ENCODE measurements around the gene PHRF1. TPM values are rescaled to one million over a fixed set of nuclear protein-coding genes. Genes with fewer than 3 reads are reported as not detected.

The PHRF1 gene
- total and polyA plus RNA-seq, 9 of the 15 experiments (the other 6 are each of a cell fraction or from before 2014, with no cell fraction given): 0.07 to 37.2 (median 7.7) TPM

DNA sequence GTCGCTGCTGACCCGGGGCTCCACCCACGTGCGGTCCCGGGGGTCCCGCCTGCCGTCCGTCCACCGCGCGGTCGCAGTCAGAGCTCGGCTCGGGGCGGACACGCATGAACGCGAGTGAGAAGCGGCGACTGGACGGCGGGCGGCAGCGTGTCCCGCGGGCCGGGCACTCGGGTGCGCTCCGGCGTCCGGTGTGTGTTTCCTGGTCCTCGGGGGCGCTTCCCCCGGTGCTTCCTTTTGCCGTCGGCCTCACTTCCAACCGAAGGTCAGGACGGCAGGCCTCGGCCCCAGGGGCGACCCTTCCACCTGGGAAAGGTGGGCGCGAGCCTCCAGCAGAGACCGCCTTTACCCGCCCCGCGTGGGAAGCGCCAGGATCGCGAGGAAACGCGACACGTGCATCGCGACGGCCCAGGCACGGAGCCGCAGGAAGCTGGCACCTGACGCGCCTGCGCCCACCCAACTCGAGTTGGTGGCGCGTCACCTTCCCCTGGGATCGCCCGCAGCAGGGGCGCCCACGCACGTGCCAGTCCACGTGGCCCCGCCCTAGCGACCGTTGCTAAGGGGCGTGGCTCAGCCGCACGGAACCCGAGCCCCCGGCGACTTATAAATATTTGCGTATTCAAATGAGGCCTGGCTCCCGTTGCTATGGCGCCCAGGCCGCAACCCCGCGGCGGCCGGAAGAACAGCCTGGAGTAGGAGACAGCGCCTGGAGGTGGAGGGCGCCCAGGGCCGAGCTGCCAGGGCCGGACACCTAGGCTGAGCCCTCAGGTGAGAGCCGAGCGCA lies 39.2 kb upstream of the PHRF1 start, which contains the start of gene LRRC56 (continued):
- TF ChIP-seq, protein P1, sequence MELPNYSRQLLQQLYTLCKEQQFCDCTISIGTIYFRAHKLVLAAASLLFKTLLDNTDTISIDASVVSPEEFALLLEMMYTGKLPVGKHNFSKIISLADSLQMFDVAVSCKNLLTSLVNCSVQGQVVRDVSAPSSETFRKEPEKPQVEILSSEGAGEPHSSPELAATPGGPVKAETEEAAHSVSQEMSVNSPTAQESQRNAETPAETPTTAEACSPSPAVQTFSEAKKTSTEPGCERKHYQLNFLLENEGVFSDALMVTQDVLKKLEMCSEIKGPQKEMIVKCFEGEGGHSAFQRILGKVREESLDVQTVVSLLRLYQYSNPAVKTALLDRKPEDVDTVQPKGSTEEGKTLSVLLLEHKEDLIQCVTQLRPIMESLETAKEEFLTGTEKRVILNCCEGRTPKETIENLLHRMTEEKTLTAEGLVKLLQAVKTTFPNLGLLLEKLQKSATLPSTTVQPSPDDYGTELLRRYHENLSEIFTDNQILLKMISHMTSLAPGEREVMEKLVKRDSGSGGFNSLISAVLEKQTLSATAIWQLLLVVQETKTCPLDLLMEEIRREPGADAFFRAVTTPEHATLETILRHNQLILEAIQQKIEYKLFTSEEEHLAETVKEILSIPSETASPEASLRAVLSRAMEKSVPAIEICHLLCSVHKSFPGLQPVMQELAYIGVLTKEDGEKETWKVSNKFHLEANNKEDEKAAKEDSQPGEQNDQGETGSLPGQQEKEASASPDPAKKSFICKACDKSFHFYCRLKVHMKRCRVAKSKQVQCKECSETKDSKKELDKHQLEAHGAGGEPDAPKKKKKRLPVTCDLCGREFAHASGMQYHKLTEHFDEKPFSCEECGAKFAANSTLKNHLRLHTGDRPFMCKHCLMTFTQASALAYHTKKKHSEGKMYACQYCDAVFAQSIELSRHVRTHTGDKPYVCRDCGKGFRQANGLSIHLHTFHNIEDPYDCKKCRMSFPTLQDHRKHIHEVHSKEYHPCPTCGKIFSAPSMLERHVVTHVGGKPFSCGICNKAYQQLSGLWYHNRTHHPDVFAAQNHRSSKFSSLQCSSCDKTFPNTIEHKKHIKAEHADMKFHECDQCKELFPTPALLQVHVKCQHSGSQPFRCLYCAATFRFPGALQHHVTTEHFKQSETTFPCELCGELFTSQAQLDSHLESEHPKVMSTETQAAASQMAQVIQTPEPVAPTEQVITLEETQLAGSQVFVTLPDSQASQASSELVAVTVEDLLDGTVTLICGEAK (IDR thresholded peaks at IDR 0.05): 0 out of 2 replicates have a peak, but pooled peaks have one; percentile 44
- TF ChIP-seq, protein P1 (CRISPR knock-in tag; IDR thresholded peaks at IDR 0.05): no peak
- peak; percentile 84 for TF ChIP-seq FIP1L1 (IDR thresholded peaks at IDR 0.05; ENCODE audit: low read depth, low read length, poor library complexity, severe bottlenecking)
- TF ChIP-seq ATF7 (IDR thresholded peaks at IDR 0.05): peak; percentile 46; the same call in 1 of the 2 replicates
- no peak for TF ChIP-seq ZNF133 (CRISPR knock-in tag; IDR thresholded peaks at IDR 0.05)
- peak; percentile 100 for TF ChIP-seq RBM22 (IDR thresholded peaks at IDR 0.05; ENCODE audit: low read depth, low read length, poor library complexity, severe bottlenecking)
- TF ChIP-seq ZNF707 (CRISPR knock-in tag; conservative IDR thresholded peaks at IDR 0.05): no peak
- 0 out of 2 replicates have a peak, but pooled peaks have one; percentile 26 for TF ChIP-seq ELF1 (tag; IDR thresholded peaks at IDR 0.05)

Measured in K562 (cell line).